HepG2 (cell line): Measurements from ENCODE around the gene TAGLN2. TPM values are rescaled to one million over a fixed set of nuclear protein-coding genes. Genes with fewer than 3 reads are reported as not detected.

Experiments used
- ATAC-seq: fragments of 200-7000 bp; cut with Tn5 transposase; 3 replicates; pipeline ENCODE4 v1.9.1; 2020; ENCODE audit warnings: mild to moderate bottlenecking, moderate library complexity
- BruUV-seq: library from RNA; stranded (reverse); fragments of 400-500 nt; replicated peaks from 2 replicates; lab custom pipeline; 2021; lab: Mats Ljungman, UMichigan
- CTCF ChIA-PET: fragments of 300-600 bp; formaldehyde crosslinking; extraction: SDS; loops from one replicate; lab custom pipeline; 2021; ENCODE audit warnings: low total read pairs, inconsistent platforms, low intra/inter-chr PET ratio; lab: Yijun Ruan, JAX
- POLR2A ChIA-PET: fragments of 350-600 bp; sonication (Branson Sonifier 250); formaldehyde crosslinking; loops from one replicate; lab custom pipeline; 2020; ENCODE audit warnings: antibody characterized with exemption, inconsistent platforms; lab: Yijun Ruan, JAX
- DNase-seq: peaks from one replicate; pipeline ENCODE4 v3.0.0-alpha.2; 2015; ENCODE audit warnings: low spot score
- FAIRE-seq: peaks from 3 replicates; lab custom pipeline; 2011; peaks lifted over from hg19 to GRCh38; lab: Jason Lieb, UNC
- H2AFZ ChIP-seq: one replicate; pipeline ENCODE4 v1.6.1; 2011; ENCODE audit warnings: low read length, inconsistent platforms
- H3K27ac ChIP-seq: fragments of 300-600 bp; 3 replicates; pipeline ENCODE4 v1.8.0; 2011; ENCODE audit warnings: mixed run types, mild to moderate bottlenecking, mixed read lengths, low read length, inconsistent platforms; ENCODE audit not compliant: insufficient read depth; ENCODE audit errors: extremely low read length
- H3K27me3 ChIP-seq, 2 experiments: fragments of 200-600 bp in 1 of 2; 2 replicates in 1 of 2; 3 replicates in 1 of 2; pipeline versions ENCODE4 v1.6.0 to v1.8.0; 2011; ENCODE audit warnings: low read length in 2 of 2, mild to moderate bottlenecking in 2 of 2, moderate library complexity in 2 of 2, inconsistent platforms in 1 of 2; ENCODE audit not compliant: insufficient read depth in 2 of 2, control insufficient read depth in 1 of 2
- H3K36me3 ChIP-seq, 2 experiments: fragments of 200-600 bp in 1 of 2; replicated peaks in 1 of 2; 2 replicates in 1 of 2; 3 replicates in 1 of 2; pipeline versions ENCODE4 v1.5.1 to v1.8.0; 2011; ENCODE audit warnings: low read length in 2 of 2, inconsistent platforms in 1 of 2; ENCODE audit not compliant: insufficient read depth in 2 of 2, control insufficient read depth in 1 of 2
- H3K4me1 ChIP-seq: 2 replicates; pipeline ENCODE4 v1.5.1; 2012; ENCODE audit warnings: low read length, inconsistent platforms; ENCODE audit not compliant: insufficient read depth
- H3K4me2 ChIP-seq: 2 replicates; pipeline ENCODE4 v1.6.0; 2011; ENCODE audit warnings: low read depth, low read length, inconsistent platforms
- H3K4me3 ChIP-seq, 3 experiments: fragments of 200-600 bp in 1 of 3; sonication (generic), shearing (Covaris generic) in 1 of 3; replicated peaks in 1 of 3; 2 replicates each; pipeline ENCODE4 v1.5.1; 2011 to 2016; ENCODE audit warnings: low read length in 3 of 3, inconsistent platforms in 2 of 3, low read depth in 2 of 3, mild to moderate bottlenecking in 2 of 3, control low read depth in 1 of 3, mixed read lengths in 1 of 3; ENCODE audit not compliant: insufficient read depth in 1 of 3
- H3K79me2 ChIP-seq: one replicate; pipeline ENCODE4 v1.6.1; 2011; ENCODE audit warnings: low read length, inconsistent platforms; ENCODE audit not compliant: insufficient read depth
- H3K9ac ChIP-seq: 2 replicates; pipeline ENCODE4 v1.6.0; 2011; ENCODE audit warnings: mild to moderate bottlenecking, low read depth, low read length, inconsistent platforms; ENCODE audit not compliant: insufficient read depth
- H3K9me3 ChIP-seq: 2 replicates; pipeline ENCODE4 v1.5.1; 2012; ENCODE audit warnings: mild to moderate bottlenecking, low read length
- H4K20me1 ChIP-seq: 2 replicates; pipeline ENCODE4 v1.6.0; 2011; ENCODE audit warnings: inconsistent platforms, mild to moderate bottlenecking, low read length, moderate library complexity; ENCODE audit not compliant: insufficient read depth
- FIP1L1 ChIP-seq: fragments of 200-400 bp; formaldehyde crosslinking; IDR thresholded peaks from 2 replicates; pipeline ENCODE4 v1.6.1; 2018; ENCODE audit warnings: low read depth, mild to moderate bottlenecking, low read length, moderate library complexity, borderline replicate concordance; ENCODE audit not compliant: insufficient read depth
- NAIF1 ChIP-seq: sonication (generic); formaldehyde crosslinking; IDR thresholded peaks from 2 replicates; pipeline ENCODE4 v1.5.0; 2020; ENCODE audit warnings: mild to moderate bottlenecking, missing genetic modification reagents, borderline replicate concordance
- SMYD3 ChIP-seq: sonication (generic); formaldehyde crosslinking; IDR thresholded peaks from 2 replicates; pipeline ENCODE4 v1.8.1; 2023; ENCODE audit warnings: mild to moderate bottlenecking, missing genetic modification reagents
- SRSF4 ChIP-seq: fragments of 200-400 bp; formaldehyde crosslinking; IDR thresholded peaks from one replicate; pipeline ENCODE4 v1.6.1; 2018; ENCODE audit warnings: mild to moderate bottlenecking, low read depth, low read length, moderate library complexity; ENCODE audit not compliant: poor library complexity, severe bottlenecking
- ZBTB14 ChIP-seq: sonication (generic); formaldehyde crosslinking; IDR thresholded peaks from 2 replicates; pipeline ENCODE4 v1.4.0; 2020; ENCODE audit warnings: missing genetic modification reagents
- ZNF569 ChIP-seq: sonication (generic); formaldehyde crosslinking; IDR thresholded peaks from 2 replicates; pipeline ENCODE4 v1.5.0; 2020; ENCODE audit warnings: mild to moderate bottlenecking, missing genetic modification reagents, moderate library complexity, borderline replicate concordance
- ZNF7 ChIP-seq: IDR thresholded peaks from 2 replicates; pipeline ENCODE4 v1.6.1; 2016; ENCODE audit warnings: missing biosample characterization, missing genetic modification reagents
- ZNF724P ChIP-seq: sonication (generic); formaldehyde crosslinking; IDR thresholded peaks from 2 replicates; pipeline ENCODE4 v1.8.0; 2022; ENCODE audit warnings: missing genetic modification reagents, borderline replicate concordance
- ZNF784 ChIP-seq: sonication (generic); formaldehyde crosslinking; IDR thresholded peaks from 2 replicates; pipeline ENCODE4 v1.5.1; 2020; ENCODE audit warnings: missing genetic modification reagents, mild to moderate bottlenecking, borderline replicate concordance
- ZSCAN21 ChIP-seq: sonication (generic); formaldehyde crosslinking; IDR thresholded peaks from 2 replicates; pipeline ENCODE4 v1.8.0; 2022; ENCODE audit warnings: mild to moderate bottlenecking, missing genetic modification reagents, moderate library complexity, borderline replicate concordance
- whole genome bisulfite sequencing: methylation state at CpG from one replicate; pipeline ENCODE4 v1.1.6; 2017; ENCODE audit warnings: low lambda C conversion rate; 5-methylcytosine and 5-hydroxymethylcytosine counted together
- in situ Hi-C: cut with HindIII; loops from 2 replicates; pipeline ENCODE4 v1.10.0; 2017; ENCODE audit warnings: low pct_unique_long_range_greater_than_20kb; ENCODE audit not compliant: extremely low pct_ligation_motif_present
- intact Hi-C: fragments of 100-400 bp; cut with micrococcal nuclease; formaldehyde crosslinking; loops from one replicate; pipeline ENCODE4 v1.10.0; 2022; ENCODE audit not compliant: unreplicated experiment
- polyA plus RNA-seq, 8 experiments: library from polyadenylated mRNA; depleted of rRNA in 3 of 8; stranded (reverse) in 7 of 8; unstranded in 1 of 8; fragments of >200 nt; fragmentation: Illumina TruSeq in 4 of 8; extraction: Trizol in 4 of 8; gene quantifications; 2 replicates each; pipeline versions ENCODE4 v1.2.1 to v1.2.3, GENCODE V29; 2011 to 2016; ENCODE audit warnings: low read depth in 4 of 8, missing spikeins in 1 of 8, mixed read lengths in 1 of 8; ENCODE audit not compliant: insufficient read depth in 1 of 8
- total RNA-seq, 5 experiments: library from RNA; depleted of rRNA; stranded (reverse); fragments of >200 nt; fragmentation: Illumina TruSeq; extraction: Trizol; gene quantifications; 2 replicates each; pipeline ENCODE4 v1.2.3, GENCODE V29; 2016; ENCODE audit warnings: low read depth in 1 of 5
- TF ChIP-seq, protein P1 (sequence below): sonication (generic); formaldehyde crosslinking; IDR thresholded peaks from 2 replicates; pipeline ENCODE4 v1.4.0; 2020; ENCODE audit warnings: missing genetic modification reagents, borderline replicate concordance

Gene TAGLN2
- total and polyA plus RNA-seq, 2 of the 13 experiments (the other 11 are each of a cell fraction or from before 2014, with no cell fraction given), result 6.7 to 17.2 TPM

- no peaks in the 10 kb centered on the region for H4K20me1 ChIP-seq
- DNase-seq (no peak), ATAC-seq (no peak), FAIRE-seq (no peak)
- no peaks in the 10 kb centered on the region for H3K36me3 ChIP-seq
- no peak overlapping the region for H2AFZ ChIP-seq
- CTCF ChIA-PET, result no interaction called here
- WGBS, result 32% methylated on average over 4 of the region's 5 CpGs
- peaks cover 0 to 25% of the 10 kb centered on the region in 2 experiments; a peak in 3 of 5 replicates for H3K27me3 ChIP-seq
- BruUV-seq, result no TSS peak
- H3K4me3 ChIP-seq, result no peak overlapping the region
- POLR2A ChIA-PET, result no interaction called here
- in situ Hi-C loops, result no loop called here
- no peak overlapping the region for H3K9ac ChIP-seq
- H3K4me1 ChIP-seq, result no peaks in the 10 kb centered on the region
- no peaks in the 10 kb centered on the region for H3K9me3 ChIP-seq
- no peak overlapping the region for H3K27ac ChIP-seq
- intact Hi-C loops, result no loop called here
- no peak for TF ChIP-seq ZNF7 (CRISPR knock-in tag)
- no peak for TF ChIP-seq SRSF4
- no peak for TF ChIP-seq ZBTB14 (CRISPR knock-in tag)
- TF ChIP-seq FIP1L1, result no peak
- TF ChIP-seq, protein P1, sequence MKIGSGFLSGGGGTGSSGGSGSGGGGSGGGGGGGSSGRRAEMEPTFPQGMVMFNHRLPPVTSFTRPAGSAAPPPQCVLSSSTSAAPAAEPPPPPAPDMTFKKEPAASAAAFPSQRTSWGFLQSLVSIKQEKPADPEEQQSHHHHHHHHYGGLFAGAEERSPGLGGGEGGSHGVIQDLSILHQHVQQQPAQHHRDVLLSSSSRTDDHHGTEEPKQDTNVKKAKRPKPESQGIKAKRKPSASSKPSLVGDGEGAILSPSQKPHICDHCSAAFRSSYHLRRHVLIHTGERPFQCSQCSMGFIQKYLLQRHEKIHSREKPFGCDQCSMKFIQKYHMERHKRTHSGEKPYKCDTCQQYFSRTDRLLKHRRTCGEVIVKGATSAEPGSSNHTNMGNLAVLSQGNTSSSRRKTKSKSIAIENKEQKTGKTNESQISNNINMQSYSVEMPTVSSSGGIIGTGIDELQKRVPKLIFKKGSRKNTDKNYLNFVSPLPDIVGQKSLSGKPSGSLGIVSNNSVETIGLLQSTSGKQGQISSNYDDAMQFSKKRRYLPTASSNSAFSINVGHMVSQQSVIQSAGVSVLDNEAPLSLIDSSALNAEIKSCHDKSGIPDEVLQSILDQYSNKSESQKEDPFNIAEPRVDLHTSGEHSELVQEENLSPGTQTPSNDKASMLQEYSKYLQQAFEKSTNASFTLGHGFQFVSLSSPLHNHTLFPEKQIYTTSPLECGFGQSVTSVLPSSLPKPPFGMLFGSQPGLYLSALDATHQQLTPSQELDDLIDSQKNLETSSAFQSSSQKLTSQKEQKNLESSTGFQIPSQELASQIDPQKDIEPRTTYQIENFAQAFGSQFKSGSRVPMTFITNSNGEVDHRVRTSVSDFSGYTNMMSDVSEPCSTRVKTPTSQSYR (CRISPR knock-in tag), result no peak
- no peak for TF ChIP-seq ZNF569 (CRISPR knock-in tag)
- TF ChIP-seq NAIF1 (CRISPR knock-in tag), result no peak
- no peak for TF ChIP-seq ZNF724P
- no peak for TF ChIP-seq ZNF784
- no peak for TF ChIP-seq ZSCAN21 (CRISPR knock-in tag)
- no peak for TF ChIP-seq SMYD3 (CRISPR knock-in tag)
- no peak overlapping the region for H3K4me2 ChIP-seq
- no peaks in the 10 kb centered on the region for H3K79me2 ChIP-seq
Observed at GRCh38 chr1:159960721-159961381, 35.5 kb upstream of the TAGLN2 start.
